Progenitor cell of endocrine pancreas (in vitro differentiated cells): ENCODE data around the gene NEO1. TPM values are rescaled to one million over a fixed set of nuclear protein-coding genes. Genes with fewer than 3 reads are reported as not detected.

ENCODE experiments used
- DNase-seq: peaks from one replicate; pipeline ENCODE4 v3.0.0; 2021; ENCODE audit warnings: low spot score; ENCODE audit not compliant: unreplicated experiment
- H3K27ac Mint-ChIP-seq: 2 replicates; pipeline ENCODE4 v1.8.0; 2021; ENCODE audit warnings: mild to moderate bottlenecking, moderate library complexity, mixed read lengths
- H3K27me3 Mint-ChIP-seq: 2 replicates; pipeline ENCODE4 v1.8.0; 2021; ENCODE audit warnings: mixed read lengths
- H3K36me3 Mint-ChIP-seq: 2 replicates; pipeline ENCODE4 v1.8.0; 2022; ENCODE audit warnings: mixed read lengths; ENCODE audit not compliant: insufficient read depth
- H3K4me1 Mint-ChIP-seq: 2 replicates; pipeline ENCODE4 v1.8.0; 2021; ENCODE audit warnings: low read depth, mixed read lengths
- H3K4me3 Mint-ChIP-seq: 2 replicates; pipeline ENCODE4 v1.8.0; 2021; ENCODE audit warnings: low read depth, mild to moderate bottlenecking, moderate library complexity, mixed read lengths
- H3K9me3 Mint-ChIP-seq: 2 replicates; pipeline ENCODE4 v1.8.0; 2021; ENCODE audit warnings: low read depth, mixed read lengths
- total RNA-seq: library from RNA; stranded (reverse); gene quantifications from 2 replicates; pipeline ENCODE4 v1.2.1, GENCODE V29; 2021
- TF ChIP-seq, protein P1 (sequence below): fragments of 200-600 bp; sonication (generic); IDR thresholded peaks from one replicate; pipeline ENCODE4 v1.5.0; 2021; ENCODE audit warnings: antibody characterized with exemption, mild to moderate bottlenecking; ENCODE audit not compliant: unreplicated experiment

Gene NEO1
- total RNA-seq, 1 donor from 2014 or later = 118 TPM

DNA sequence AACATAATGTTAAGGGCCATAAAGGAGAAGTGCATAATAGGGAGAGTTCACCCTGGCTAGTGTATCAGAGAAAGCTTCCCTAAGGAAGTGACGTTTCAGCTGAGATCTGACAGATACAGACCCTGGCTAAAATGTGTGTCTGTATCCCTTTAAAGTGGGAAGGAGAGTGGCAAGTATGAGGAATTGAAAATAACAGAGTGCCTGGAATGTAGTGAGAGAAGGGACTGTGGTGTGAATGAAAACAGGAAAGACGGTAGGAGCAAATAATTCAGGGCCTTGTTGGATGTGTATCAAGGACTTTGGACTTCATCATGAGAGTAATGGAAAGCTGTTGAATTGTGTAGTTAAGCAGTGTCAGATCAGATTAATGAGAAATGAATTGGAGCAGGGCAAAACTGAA is 30.5 kb downstream of the NEO1 start:
- Mint-ChIP-seq H3K27me3 (no peaks in the 10 kb centered on the region), H3K4me3 (no peak overlapping the region), H3K4me1 (peaks cover 22% of the 10 kb centered on the region), H3K27ac (no peak overlapping the region), H3K36me3 (peaks cover 5% of the 10 kb centered on the region), H3K9me3 (peaks cover 7% of the 10 kb centered on the region)
- TF ChIP-seq, protein P1, sequence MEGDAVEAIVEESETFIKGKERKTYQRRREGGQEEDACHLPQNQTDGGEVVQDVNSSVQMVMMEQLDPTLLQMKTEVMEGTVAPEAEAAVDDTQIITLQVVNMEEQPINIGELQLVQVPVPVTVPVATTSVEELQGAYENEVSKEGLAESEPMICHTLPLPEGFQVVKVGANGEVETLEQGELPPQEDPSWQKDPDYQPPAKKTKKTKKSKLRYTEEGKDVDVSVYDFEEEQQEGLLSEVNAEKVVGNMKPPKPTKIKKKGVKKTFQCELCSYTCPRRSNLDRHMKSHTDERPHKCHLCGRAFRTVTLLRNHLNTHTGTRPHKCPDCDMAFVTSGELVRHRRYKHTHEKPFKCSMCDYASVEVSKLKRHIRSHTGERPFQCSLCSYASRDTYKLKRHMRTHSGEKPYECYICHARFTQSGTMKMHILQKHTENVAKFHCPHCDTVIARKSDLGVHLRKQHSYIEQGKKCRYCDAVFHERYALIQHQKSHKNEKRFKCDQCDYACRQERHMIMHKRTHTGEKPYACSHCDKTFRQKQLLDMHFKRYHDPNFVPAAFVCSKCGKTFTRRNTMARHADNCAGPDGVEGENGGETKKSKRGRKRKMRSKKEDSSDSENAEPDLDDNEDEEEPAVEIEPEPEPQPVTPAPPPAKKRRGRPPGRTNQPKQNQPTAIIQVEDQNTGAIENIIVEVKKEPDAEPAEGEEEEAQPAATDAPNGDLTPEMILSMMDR = no peak
- DNase-seq = no peak

DNA sequence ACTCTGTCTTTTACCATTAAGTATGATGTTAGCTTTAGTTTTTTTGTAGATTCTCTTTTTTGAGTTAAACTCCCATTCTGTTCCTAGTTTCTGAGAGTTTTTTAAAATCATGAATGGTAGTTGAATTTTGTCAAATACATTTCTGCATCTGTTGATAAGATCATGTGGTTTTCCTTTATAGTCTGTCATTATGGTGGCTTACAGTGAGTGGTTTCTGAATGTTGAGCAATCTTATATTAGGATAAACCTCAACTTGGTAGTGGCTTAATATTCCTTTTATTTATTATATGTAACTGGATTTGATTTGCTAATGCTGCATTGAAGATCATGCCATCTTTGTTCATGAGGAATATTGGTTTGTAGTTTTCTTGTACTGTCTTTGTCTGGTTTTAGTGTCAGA is 34.8 kb downstream of the NEO1 start:
- peaks cover 5% of the 10 kb centered on the region for H3K36me3 Mint-ChIP-seq
- no peak overlapping the region for H3K4me3 Mint-ChIP-seq
- no peaks in the 10 kb centered on the region for H3K27me3 Mint-ChIP-seq
- no peak overlapping the region for H3K27ac Mint-ChIP-seq
- peaks cover 3% of the 10 kb centered on the region for H3K4me1 Mint-ChIP-seq
- peaks cover 7% of the 10 kb centered on the region for H3K9me3 Mint-ChIP-seq
- TF ChIP-seq, protein P1 = no peak
- DNase-seq = no peak

DNA sequence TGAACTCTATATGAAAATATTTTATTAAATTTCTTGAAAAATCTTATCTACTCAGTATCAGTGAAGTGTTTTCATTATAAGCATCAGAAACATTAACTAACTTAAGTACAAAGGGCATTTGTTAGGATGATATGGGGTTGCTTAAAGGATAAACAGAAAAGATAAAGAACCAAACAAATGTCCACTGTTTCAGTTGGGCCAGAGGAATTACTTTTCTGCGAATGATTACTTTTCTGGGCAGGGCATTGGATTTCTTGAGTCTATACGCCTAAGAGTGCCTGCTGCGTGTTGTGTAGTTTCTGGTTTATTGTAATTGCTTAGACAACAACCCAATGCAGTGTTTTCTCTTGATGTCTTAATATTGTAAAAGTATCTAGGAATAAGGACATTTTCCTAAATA is 52.8 kb downstream of the NEO1 start:
- TF ChIP-seq, protein P1 = no peak
- no peak overlapping the region for H3K27ac Mint-ChIP-seq
- no peak overlapping the region for H3K4me3 Mint-ChIP-seq
- no peaks in the 10 kb centered on the region for H3K36me3 Mint-ChIP-seq
- no peaks in the 10 kb centered on the region for H3K27me3 Mint-ChIP-seq
- no peak for DNase-seq
- H3K4me1 Mint-ChIP-seq = peaks cover 21% of the 10 kb centered on the region
- no peaks in the 10 kb centered on the region for H3K9me3 Mint-ChIP-seq

DNA sequence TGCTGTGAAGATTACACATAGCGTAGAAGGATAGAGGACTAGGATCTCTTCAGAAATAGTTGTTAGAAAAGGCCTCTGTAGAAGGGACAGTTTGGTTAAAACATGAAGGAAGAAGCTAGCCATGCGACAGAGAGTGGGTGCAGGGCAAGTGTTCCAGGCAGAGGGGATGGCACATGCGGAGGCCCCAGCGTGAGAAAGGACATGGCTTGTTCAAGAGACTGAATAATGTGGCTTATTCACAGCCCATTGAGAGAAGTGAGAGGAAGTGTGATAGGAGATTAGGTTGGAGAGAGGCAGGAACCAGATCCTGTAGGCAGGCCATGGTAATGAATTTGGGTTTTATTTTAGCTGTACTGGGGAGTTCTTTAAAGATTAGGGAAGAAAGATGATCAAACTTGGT is 56.4 kb downstream of the NEO1 start:
- no peaks in the 10 kb centered on the region for H3K9me3 Mint-ChIP-seq
- no peaks in the 10 kb centered on the region for H3K27me3 Mint-ChIP-seq
- H3K36me3 Mint-ChIP-seq = no peaks in the 10 kb centered on the region
- no peak overlapping the region for H3K27ac Mint-ChIP-seq
- DNase-seq = no peak
- H3K4me1 Mint-ChIP-seq = peaks cover 25% of the 10 kb centered on the region
- TF ChIP-seq, protein P1 = no peak
- H3K4me3 Mint-ChIP-seq = no peak overlapping the region

DNA sequence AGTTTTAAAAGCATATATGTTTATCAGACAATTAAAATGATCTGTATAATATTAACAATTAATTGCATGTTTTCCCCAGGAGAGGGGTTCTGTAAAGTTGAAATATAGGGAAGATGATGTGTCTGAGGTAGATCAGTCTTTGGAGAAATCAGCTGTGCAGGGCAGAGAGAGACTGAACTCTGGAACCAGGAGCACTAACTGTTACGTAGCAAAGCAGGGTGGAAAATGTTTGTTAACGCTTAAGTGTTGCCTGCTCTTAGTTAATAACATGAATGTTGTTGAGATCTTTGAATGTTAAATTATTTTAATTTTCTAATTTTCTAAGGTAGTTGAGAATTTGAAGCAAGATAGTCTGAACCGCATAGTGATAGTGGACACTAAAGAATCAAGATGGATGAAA is 57.5 kb downstream of the NEO1 start:
- Mint-ChIP-seq H3K4me3 (no peak overlapping the region), H3K27me3 (no peaks in the 10 kb centered on the region), H3K27ac (no peak overlapping the region), H3K9me3 (no peaks in the 10 kb centered on the region), H3K36me3 (no peaks in the 10 kb centered on the region), H3K4me1 (peaks cover 24% of the 10 kb centered on the region)
- no peak for DNase-seq
- TF ChIP-seq, protein P1 = no peak
